ENCODE results near the gene SOAT2.
"Not testable (repeated sequence)": the region's sequence is repeated elsewhere in the genome, so short reads cannot be mapped to it uniquely, and the experiment has no call there.

Gene SOAT2

DNA sequence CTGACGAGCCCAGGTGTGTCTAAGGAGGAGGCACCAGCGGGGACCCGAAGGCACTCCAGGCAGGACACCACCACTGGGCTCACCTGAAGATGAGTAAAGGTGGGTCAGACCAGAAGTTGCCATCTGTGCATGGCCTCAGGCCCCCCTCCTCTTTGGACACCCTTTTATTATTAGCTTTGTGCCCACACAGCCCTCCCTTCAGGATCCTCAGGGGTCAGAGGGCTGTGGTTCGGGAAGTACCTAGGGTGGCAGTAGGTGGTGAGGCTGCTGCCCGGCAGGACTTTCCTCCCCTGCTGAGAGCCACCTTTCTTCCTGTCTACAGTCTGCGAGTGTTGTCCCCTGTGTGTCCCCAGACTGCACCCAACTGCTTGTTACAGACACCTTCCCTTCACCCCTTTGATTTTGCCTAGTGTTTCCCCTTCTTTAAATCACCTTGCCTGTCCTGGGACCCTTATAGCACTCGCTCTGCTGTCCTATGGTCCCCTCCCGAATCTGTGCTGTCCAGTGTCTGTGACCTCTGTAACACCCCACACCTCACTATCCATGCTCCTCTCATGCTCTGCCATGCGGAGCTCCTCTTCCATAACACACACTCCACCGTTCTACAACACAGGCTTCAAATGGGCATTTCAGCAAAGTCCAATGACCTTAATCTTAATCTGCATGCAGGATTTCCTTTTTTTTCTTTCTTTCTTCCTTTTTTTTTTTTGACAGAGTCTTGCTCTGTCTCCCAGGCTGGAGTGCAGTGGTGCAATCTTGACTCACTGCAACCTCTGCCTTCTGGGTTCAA lies 25.7 kb downstream of the SOAT2 start:
- Mint-ChIP-seq H3K4me3 (no peak overlapping the region), H3K36me3 (no peaks in the 10 kb centered on the region), H3K4me1 (peaks cover 4% of the 10 kb centered on the region), H3K27me3 (peaks cover 2% of the 10 kb centered on the region), H3K9me3 (no peaks in the 10 kb centered on the region), H3K27ac (no peak overlapping the region)

DNA sequence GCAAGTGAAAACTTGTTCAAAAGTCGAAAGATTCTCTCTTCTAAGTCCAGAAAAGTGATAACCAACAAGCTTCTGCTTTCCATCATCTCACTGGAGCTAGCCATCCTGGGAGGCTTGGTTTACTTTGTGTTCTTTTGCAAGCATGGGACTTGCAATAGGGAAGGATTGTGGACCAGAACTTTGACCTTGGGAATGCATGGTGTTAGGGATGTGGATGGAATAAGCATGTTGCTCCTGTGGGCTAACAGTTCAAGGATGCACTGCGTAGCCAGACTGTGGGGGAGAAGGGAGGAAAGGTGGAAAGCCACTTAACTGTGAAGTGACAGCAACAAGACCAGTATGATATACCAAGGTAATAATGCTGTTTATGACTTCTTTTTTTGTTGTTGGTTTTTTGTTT lies 28.6 kb downstream of the SOAT2 start:
- H3K9me3 Mint-ChIP-seq = no peaks in the 10 kb centered on the region
- no peak overlapping the region for H3K27ac Mint-ChIP-seq
- H3K36me3 Mint-ChIP-seq = no peaks in the 10 kb centered on the region
- H3K4me3 Mint-ChIP-seq = no peak overlapping the region
- peaks cover 2% of the 10 kb centered on the region for H3K27me3 Mint-ChIP-seq
- H3K4me1 Mint-ChIP-seq = peaks cover 4% of the 10 kb centered on the region

DNA sequence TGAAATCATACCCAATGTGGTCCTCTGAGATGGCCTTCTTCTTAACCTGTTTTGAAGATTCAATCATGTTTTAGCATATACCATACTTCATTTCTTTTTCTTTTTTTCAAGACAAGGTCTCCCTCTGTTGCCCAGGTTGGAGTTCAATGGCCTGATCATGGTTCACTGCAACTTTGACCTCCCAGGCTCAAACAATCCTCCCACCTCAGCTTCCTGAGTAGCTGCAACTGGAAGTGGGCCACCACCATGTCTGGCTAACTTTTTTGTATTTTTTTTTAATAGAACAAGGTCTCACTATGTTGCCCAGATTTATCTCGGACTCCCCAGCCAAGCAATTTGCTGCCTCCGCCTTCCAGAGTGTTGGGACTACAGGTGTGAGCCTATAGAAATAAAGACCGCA lies 30.4 kb downstream of the SOAT2 start:
- Mint-ChIP-seq H3K27ac (no peak overlapping the region), H3K9me3 (no peaks in the 10 kb centered on the region), H3K4me3 (no peak overlapping the region), H3K36me3 (peaks cover 2% of the 10 kb centered on the region), H3K27me3 (peaks cover 2% of the 10 kb centered on the region), H3K4me1 (no peaks in the 10 kb centered on the region)

DNA sequence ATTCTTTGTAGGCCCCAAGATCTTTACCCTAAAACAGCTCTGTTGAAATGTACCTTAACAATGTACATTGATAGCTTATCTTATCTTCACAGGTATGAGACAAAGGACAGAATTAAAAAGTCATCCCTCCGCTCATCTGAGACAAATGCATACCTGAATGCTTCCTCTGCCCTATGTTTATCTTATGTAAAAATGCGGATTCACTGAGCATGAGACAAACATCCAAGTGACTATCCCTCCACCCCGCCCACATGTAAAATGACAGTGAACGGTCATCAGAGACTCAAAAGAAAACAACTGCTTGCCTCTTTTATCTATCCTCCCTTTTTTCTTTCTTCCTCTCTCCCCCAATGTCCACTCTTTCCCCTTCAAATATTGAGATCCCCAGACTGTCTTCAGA lies 40.1 kb downstream of the SOAT2 start:
- Mint-ChIP-seq H3K4me1 (no peaks in the 10 kb centered on the region), H3K4me3 (no peak overlapping the region), H3K36me3 (no peaks in the 10 kb centered on the region), H3K27me3 (peaks cover 2% of the 10 kb centered on the region), H3K27ac (no peak overlapping the region), H3K9me3 (no peaks in the 10 kb centered on the region)

DNA sequence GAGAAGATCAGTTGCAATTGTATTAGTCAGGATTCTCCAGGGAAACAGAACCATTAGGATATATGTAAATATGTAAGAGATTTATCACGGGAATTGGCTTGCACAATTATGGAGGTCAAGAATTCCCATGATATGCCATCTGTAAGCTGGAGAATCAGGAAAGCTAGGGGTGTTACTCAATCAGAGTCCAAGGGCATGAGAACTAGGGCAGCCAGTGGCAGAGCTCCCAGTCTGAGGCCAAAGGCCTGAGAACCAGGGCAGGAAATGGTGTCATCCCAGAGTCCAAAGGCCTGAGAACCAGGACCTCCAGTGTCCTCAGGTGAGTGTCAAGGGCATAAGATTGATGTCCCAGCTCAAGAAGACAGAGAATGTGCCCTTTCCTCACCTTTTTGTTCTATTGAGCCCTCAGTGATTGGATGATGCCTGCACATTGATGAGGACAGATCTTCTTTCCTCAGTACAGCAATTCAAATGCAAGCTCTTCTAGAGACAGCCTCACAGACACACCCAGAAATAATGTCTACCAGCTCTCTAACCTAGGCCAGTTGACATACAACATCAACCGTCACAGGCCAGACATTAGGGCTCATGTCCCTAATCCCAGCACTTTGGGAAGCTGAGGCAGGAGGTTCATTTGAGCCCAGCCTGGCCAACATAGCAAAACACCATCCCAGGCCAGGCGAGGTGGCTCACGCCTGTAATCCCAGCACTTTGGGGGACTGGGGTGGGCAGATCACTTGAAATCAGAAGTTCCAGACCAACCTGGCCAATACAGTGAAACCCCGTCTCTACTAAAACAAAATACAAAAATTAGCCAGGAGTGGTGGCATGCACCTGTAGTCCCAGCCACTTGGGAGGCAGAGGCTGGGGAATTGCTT lies 42.3 kb downstream of the SOAT2 start:
- Mint-ChIP-seq H3K27ac (no peak overlapping the region), H3K27me3 (no peaks in the 10 kb centered on the region), H3K9me3 (no peaks in the 10 kb centered on the region), H3K4me3 (no peak overlapping the region), H3K36me3 (no peaks in the 10 kb centered on the region), H3K4me1 (no peaks in the 10 kb centered on the region)

DNA sequence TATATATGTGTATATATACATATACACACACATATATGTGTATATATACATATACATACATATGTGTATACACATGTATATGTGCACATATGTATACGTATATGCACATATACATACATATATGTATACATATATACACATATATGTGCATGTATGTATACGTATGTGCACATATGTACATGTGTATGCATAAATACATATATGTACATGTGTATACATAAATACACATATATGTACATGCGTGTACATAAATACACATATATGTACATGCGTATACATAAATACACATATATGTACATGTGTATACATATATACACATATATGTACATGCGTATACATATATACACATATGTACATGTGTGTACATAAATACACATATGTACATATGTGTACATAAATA lies 43.9 kb downstream of the SOAT2 start:
- Mint-ChIP-seq H3K36me3 (no peaks in the 10 kb centered on the region), H3K27ac (no peak overlapping the region), H3K27me3 (no peaks in the 10 kb centered on the region), H3K4me1 (no peaks in the 10 kb centered on the region), H3K9me3 (no peaks in the 10 kb centered on the region), H3K4me3 (no peak overlapping the region)

DNA sequence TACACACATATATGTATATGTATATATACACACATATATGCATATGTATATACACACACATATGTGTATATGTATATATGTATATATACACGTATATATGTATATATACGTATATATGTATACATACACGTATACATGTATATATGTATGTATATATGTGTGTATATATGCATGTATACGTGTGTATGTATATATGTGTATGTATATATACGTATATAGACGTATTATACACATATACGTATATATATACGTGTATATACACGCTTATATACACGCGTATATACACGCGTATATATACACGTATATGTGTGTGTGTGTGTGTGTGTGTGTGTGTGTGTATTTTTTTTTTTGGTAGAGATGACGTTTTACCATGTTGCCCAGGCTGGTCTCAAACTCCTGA lies 44.4 kb downstream of the SOAT2 start:
- H3K27me3 Mint-ChIP-seq = no peaks in the 10 kb centered on the region
- H3K9me3 Mint-ChIP-seq = no peaks in the 10 kb centered on the region
- no peak overlapping the region for H3K27ac Mint-ChIP-seq
- H3K4me3 Mint-ChIP-seq = no peak overlapping the region
- no peaks in the 10 kb centered on the region for H3K4me1 Mint-ChIP-seq
- H3K36me3 Mint-ChIP-seq = no peaks in the 10 kb centered on the region

DNA sequence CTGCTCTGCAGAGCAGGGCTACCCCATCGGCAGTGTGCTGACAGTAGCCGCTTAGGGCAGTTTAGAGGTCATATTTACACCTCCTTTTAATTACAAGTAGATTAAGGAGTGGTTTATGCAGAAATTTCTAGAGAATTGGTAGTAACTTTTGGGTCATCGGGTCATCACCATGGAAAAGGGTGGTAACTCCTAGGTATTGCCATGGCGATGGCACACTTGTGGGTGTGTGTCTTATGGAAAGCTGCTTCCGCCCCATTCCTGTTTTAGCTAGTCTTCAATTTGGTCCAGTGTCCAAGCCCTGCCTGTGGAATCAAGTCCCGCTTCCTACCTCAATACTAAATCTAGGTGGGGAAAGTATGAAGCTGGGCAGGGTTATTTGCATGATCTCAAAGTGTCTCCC lies 47.8 kb downstream of the SOAT2 start:
- H3K27ac Mint-ChIP-seq = no peak overlapping the region
- no peaks in the 10 kb centered on the region for H3K36me3 Mint-ChIP-seq
- H3K9me3 Mint-ChIP-seq = no peaks in the 10 kb centered on the region
- no peak overlapping the region for H3K4me3 Mint-ChIP-seq
- no peaks in the 10 kb centered on the region for H3K4me1 Mint-ChIP-seq
- no peaks in the 10 kb centered on the region for H3K27me3 Mint-ChIP-seq

DNA sequence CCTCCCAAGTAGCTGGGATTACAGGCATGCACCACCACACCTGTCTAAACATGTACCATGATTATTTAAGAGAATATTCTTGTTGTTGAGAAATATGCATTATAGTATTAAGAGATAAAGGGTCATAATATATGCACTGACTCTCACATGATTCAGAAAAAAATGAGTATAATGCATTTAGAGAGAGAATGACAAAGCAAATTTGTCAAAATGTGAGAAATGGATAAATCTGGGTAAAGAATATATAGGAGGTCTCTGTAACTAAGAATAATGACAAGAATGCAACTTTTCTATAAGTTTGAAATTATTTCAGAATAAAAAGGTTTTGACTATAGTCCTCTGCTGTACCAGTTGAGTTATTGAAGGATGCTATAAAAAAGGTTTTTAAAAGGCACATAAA lies 49.1 kb downstream of the SOAT2 start:
- H3K4me3 Mint-ChIP-seq = no peak overlapping the region
- H3K27me3 Mint-ChIP-seq = no peaks in the 10 kb centered on the region
- no peaks in the 10 kb centered on the region for H3K36me3 Mint-ChIP-seq
- H3K9me3 Mint-ChIP-seq = no peaks in the 10 kb centered on the region
- H3K4me1 Mint-ChIP-seq = no peaks in the 10 kb centered on the region
- H3K27ac Mint-ChIP-seq = no peak overlapping the region

DNA sequence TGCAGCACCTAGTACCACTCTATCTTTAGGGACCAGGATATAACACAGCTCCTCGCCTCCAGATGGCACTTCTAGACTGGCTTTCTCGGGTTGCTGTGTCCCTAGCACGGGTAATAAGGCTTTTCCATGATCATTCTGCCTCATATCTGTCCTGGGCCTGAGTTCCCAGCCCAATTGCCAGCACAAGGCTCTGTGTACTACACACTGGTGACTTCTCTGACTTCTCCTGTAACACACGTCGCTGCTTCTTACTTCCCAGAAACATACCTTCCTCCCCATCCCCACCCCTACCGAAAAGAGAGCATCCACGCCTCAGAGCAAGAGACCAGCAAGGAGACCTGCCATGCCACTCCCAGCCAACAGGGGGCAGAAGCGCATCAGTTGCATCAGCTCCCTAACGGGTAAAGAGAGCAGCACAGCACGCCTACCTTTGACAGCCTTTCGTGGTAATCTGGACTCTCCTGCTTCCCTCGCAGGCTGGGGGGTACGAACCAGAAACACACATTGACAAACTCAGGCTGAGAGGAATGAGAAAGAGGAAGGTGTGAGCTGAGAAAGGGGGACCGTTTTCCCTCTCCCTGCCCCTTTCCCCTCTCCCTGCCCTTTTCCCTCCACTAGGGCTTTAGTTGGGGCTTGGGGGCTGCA lies 56.0 kb downstream of the SOAT2 start:
- Mint-ChIP-seq H3K27me3 (no peaks in the 10 kb centered on the region), H3K4me1 (peaks cover 7% of the 10 kb centered on the region), H3K4me3 (no peak overlapping the region), H3K27ac (peak overlapping the region; percentile 66), H3K9me3 (no peaks in the 10 kb centered on the region), H3K36me3 (no peaks in the 10 kb centered on the region)

DNA sequence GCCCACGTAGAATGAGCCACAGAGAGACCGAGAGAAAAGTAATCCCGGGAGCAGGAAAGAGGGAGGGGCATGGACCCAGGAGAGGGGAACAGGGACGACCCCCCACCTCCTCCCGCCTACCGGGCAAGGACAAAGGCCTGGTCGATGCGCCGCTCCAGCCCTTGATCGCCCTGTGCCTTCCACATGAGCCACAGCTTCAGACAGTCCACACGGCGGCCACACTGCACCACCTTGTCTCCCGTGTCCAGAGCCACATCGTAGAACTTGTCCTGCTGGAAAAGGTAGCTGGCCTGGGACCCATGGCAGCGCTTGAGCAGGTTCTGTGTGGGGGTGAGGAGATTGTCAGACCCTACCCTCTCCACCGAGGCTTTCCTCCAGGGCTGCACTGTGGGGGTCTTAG lies 56.7 kb downstream of the SOAT2 start:
- H3K4me3 Mint-ChIP-seq = no peak overlapping the region

DNA sequence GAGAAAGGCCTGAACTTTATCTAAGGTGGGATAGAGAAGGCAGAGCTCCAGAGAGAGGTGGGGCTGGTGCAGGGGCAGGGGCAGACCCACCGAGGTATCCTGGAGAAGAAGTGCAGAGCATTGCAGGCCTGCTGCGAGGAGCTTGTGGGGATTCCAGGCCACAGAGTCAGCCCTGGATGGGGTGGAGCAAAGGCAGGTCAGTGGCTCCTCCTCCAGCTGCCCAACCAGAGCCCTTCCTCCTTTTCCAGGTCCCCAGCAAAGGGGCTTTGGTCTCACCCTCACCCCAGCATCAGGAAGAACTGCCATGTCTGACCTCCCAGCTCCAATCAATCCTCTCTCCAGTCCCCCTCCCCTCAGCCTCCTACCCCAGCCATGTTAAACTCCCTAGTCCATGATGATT lies 57.4 kb downstream of the SOAT2 start:
- Mint-ChIP-seq H3K4me3 (no peak overlapping the region), H3K27me3 (no peaks in the 10 kb centered on the region), H3K4me1 (peaks cover 7% of the 10 kb centered on the region), H3K27ac (no peak overlapping the region), H3K36me3 (no peaks in the 10 kb centered on the region), H3K9me3 (no peaks in the 10 kb centered on the region)

More for the DNA sequence above, 56.7 kb downstream of the SOAT2 start:
- Mint-ChIP-seq H3K27me3 (no peaks in the 10 kb centered on the region), H3K27ac (peak overlapping the region; percentile 65), H3K9me3 (no peaks in the 10 kb centered on the region), H3K4me1 (peaks cover 7% of the 10 kb centered on the region), H3K36me3 (no peaks in the 10 kb centered on the region)

DNA sequence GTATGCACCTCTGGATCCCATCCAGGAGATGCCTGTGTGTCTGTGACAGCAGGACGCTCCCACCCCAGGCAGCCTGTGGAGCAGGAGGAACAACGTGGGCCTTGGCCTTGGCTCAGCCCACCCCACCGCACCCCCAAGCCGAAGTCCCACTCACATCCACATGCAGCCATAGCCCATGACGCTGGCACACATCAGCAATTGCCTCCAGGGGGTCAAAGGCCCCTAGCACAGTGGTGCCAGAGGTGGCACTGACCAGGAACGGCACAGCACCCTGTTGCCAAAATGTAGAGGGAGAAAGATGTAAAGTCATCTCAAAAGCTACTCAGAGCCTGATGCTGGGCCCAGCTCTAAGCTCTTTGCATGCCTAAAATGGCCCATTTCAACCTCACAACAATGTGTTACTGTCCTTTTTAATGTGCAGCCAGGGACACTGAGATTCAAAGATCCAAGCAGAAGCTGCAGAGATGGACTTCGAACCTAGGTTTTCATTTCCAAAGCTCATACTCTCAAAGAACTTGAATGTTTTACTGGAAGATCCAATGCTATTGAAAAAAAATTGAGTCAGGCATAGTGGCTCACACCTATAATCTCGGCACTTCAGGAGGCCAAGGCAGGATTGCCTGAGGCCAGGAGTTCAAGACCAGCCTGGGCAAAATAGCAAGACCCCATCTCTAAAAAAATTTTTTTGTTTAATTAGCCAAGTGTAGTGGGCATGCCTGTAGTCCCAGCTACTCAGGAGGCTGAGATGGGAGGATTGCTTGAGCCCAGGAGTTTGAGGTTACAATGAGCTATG lies 58.0 kb downstream of the SOAT2 start:
- Mint-ChIP-seq H3K4me1 (peaks cover 7% of the 10 kb centered on the region), H3K36me3 (no peaks in the 10 kb centered on the region), H3K4me3 (no peak overlapping the region), H3K27ac (no peak overlapping the region), H3K27me3 (no peaks in the 10 kb centered on the region), H3K9me3 (no peaks in the 10 kb centered on the region)

DNA sequence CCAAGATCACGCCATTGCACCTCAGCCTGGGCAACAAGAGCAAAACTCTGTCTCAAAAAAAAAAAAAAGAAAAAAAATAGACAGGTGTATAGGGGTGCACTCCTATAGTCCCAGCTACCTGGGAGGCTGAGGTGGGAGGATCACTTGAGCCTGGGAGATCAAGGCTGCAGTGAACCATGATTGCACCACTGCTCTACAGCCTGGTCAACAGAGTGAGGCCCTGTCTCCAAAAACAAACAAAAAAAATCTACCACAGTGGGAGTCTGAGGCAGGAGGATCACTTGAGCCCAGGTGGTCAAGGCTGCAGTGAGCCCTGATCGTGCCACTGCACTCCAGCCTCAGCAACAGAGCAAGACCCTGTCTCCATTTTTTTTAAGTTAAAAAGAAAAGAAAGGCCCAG lies 59.7 kb downstream of the SOAT2 start:
- H3K27me3 Mint-ChIP-seq, H3K36me3 Mint-ChIP-seq, H3K27ac Mint-ChIP-seq, H3K4me1 Mint-ChIP-seq, H3K9me3 Mint-ChIP-seq, H3K4me3 Mint-ChIP-seq: not testable (repeated sequence)

DNA sequence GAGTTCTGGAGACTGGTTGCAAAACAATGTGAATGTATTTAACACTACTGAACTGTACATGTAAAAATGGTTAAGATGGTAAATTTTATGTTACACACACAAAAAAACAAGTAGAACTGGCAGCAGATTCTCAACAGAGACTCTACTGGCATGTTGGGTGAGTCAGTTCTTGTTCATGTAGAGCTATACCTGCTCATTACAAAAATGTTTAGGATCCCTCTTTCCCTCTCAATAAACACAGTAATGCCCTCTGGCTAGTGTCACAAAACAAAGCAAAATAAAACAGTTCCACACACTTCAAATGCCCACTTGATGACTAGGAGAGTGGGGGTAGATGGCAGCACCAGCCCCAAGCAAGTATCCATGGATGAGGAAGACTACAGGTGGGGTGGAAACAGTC lies 63.6 kb downstream of the SOAT2 start:
- Mint-ChIP-seq H3K9me3 (no peaks in the 10 kb centered on the region), H3K4me3 (no peak overlapping the region), H3K4me1 (no peaks in the 10 kb centered on the region), H3K27ac (no peak overlapping the region), H3K27me3 (no peaks in the 10 kb centered on the region), H3K36me3 (peaks cover 3% of the 10 kb centered on the region)

Data from activated naive CD4-positive, alpha-beta T cell treated with anti-CD3 and anti-CD28 coated beads, Interleukin-2, amount 50 U/mL, for 24 hours (primary cell).